Activated T-cell treated with anti-CD3 and anti-CD28 coated beads, Interleukin-2, amount 50 U/mL, for 48 hours (primary cell): Measurements from ENCODE around the gene PSIP1.
"Not testable (repeated sequence)": the region's sequence is repeated elsewhere in the genome, so short reads cannot be mapped to it uniquely, and the experiment has no call there.

Source experiments
- DNase-seq, 2 experiments: peaks; one replicate each; pipeline ENCODE4 v3.0.0-alpha.2; 2020

PSIP1 gene

GRCh38 chr9:15430920-15431844, 79.6 kb downstream of the PSIP1 start:
- no peak for DNase-seq

- not testable (repeated sequence) for DNase-seq
Observed at GRCh38 chr9:15427702-15428101, 83.1 kb downstream of the PSIP1 start.

- DNase-seq: no peak
Observed at GRCh38 chr9:15426019-15426418, 84.8 kb downstream of the PSIP1 start.

- no peak for DNase-seq
Observed at GRCh38 chr9:15423231-15423985, 87.4 kb downstream of the PSIP1 start.

GRCh38 chr9:15422372-15423230, 88.2 kb downstream of the PSIP1 start, which contains the start of gene SNAPC3:
Gene SNAPC3 (plus strand): TSS chr9:15422876. CDS start chr9:15422880, 4 bp downstream.
- DNase-seq: peak; percentile 93 to 95

- no peak for DNase-seq
Observed at GRCh38 chr9:15421990-15422371, 88.8 kb downstream of the PSIP1 start.

GRCh38 chr9:15421532-15421931, 89.2 kb downstream of the PSIP1 start:
- no peak for DNase-seq

- DNase-seq: no peak
Observed at GRCh38 chr9:15420796-15421195, 90.0 kb downstream of the PSIP1 start.

- no peak for DNase-seq
Observed at GRCh38 chr9:15417626-15418025, 93.1 kb downstream of the PSIP1 start.

GRCh38 chr9:15416880-15417279, 93.9 kb downstream of the PSIP1 start:
- DNase-seq: peak; percentile 48 to 51
